LHCN-M2 (cell line): ENCODE results near the gene SRRM4. TPM values are rescaled to one million over a fixed set of nuclear protein-coding genes. Genes with fewer than 3 reads are reported as not detected.
"Not testable (repeated sequence)": the region's sequence is repeated elsewhere in the genome, so short reads cannot be mapped to it uniquely, and the experiment has no call there.

Source experiments
- DNase-seq: peaks from one replicate; pipeline ENCODE4 v3.0.0-alpha.2; 2012; ENCODE audit warnings: low read depth
- total RNA-seq: library from RNA; depleted of rRNA; stranded (reverse); fragments of >200 nt; gene quantifications from 2 replicates; pipeline ENCODE4 v1.2.3, GENCODE V29; 2014

SRRM4 gene
- total RNA-seq, 1 experiment from 2014 or later = not detected

DNA sequence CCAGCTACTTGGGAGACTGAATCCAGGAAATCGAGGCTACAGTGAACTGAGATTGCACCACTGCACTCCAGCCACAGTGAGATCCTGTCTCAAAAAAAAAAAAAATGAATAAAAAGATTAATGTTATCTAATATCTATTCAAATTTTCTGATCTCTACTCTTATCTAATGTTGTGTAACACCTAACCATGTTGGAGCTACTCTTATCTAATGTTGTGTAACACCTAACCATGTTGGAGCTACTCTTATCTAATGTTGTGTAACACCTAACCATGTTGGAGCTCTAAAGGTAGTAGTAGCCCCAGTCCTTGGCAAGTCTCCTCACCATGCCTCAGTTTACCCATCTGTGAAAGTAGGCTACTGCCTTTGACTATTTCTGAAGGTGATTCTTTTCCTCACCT, 26.9 kb downstream of the SRRM4 start:
- not testable (repeated sequence) for DNase-seq

DNA sequence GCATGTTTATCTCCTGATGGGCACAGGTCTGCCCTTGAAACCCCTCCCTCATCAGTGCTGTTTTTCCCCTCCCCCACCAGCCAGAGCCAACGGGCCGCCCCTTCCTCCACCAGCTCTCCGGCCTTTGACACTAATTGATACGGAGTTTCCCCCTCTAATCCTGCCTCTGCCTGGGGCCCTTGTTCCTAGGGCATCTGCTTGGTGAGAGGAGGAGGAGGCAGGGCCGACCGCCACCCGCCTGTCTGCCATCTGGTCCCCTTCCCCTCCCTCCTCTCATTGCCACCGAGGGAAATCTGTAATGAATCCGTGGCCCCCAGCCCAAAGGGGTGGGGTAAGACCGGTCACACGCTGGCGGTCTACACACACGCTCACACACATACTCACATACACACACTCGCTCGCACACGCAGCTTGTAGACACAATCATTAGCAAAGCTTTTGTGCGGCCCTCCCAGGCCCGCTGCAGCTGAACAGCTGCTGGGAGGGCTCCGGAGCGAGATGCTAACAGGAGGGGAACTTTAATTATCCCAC, 27.4 kb downstream of the SRRM4 start:
- no peak for DNase-seq

- DNase-seq = no peak
Observed at GRCh38 chr12:119011231-119011630, 29.9 kb downstream of the SRRM4 start.

GRCh38 chr12:119012179-119012578, 30.8 kb downstream of the SRRM4 start:
- no peak for DNase-seq

DNA sequence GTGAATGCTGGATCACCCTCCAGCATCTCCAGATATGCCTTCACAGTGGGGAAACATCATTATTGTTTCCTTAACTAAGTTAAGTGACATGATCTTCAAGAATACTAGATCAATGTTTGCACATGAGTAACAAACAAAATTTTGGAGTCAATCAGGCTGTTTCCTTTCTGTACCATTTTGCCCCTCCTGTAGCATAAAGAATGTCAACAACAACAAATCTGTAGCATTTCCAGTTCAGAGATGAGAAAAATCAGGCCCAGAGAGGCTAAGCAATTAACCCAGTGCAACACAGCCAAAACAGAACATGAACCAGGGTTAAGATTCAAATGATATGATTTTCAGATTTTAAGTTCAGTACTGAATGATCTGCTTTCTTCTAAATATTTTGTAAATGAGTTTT, 31.7 kb downstream of the SRRM4 start:
- no peak for DNase-seq

GRCh38 chr12:119014368-119014767, 33.0 kb downstream of the SRRM4 start:
- DNase-seq = no peak

- DNase-seq = no peak
Observed at GRCh38 chr12:119016715-119017114, 35.4 kb downstream of the SRRM4 start.

DNA sequence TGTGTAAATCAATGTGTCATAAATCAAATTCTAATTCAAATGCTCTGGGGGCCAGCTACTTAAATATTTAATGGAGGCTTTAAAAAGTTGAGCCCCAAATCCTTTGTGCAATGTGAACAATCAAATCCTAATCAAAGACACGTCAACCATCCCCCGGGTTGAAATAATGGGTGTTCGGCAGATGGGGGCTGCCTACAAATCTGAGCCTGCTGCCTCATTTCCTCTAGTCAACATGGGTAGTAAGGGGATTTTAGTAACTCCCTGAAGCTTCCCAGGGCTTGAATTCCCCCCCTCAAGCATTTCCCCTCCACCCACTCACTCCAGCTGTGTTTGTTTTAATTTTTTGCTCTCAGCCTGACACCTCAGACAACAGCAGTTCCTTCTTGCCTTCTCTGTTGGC, 37.8 kb downstream of the SRRM4 start:
- no peak for DNase-seq

DNA sequence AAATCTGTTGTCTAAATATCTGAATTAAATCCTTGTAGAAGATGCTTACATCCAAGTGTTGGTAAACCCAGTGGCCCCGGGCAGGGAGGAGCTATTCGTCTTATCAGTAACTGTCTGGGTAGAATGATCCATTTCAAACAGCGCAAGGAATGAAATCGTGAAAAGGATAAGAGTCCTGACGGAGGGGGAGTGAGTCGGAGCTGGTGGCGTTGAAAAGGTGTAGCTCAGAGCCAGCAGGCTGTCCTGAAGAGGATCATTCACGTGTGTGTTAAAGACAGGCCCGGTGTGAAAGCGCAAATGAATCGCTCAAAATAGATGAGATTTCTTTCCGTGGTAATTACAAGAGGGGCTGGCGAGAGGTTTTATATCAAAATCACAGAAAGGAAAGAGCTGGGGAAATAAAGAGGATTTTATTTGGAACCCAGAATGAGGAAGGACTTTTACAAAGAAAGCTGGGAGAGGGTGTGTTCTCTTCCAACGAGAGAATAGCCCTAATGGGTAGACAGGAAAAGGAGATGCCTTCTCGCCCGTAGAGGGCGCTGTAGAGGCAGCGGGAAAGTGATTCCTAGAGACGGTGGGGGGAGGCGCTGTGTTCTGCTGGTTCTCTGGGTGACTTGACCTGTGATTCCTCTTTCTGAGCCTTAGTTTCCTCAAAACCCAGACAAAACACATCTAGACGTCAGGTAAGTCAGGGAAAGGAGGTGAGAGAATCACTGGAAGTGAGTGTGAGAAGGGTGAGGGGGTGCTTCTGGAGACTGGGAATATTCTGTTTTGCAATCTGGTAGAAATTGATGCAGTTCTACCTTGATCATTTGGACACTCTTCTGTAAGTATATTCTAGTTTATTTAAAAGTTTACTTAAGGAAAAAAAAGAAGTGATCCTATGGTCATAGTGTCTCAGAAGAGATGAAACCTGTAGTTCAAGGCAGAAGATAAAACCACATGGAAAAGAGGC, 39.3 kb downstream of the SRRM4 start:
- DNase-seq = no peak

GRCh38 chr12:119024356-119024755, 43.0 kb downstream of the SRRM4 start:
- no peak for DNase-seq

DNA sequence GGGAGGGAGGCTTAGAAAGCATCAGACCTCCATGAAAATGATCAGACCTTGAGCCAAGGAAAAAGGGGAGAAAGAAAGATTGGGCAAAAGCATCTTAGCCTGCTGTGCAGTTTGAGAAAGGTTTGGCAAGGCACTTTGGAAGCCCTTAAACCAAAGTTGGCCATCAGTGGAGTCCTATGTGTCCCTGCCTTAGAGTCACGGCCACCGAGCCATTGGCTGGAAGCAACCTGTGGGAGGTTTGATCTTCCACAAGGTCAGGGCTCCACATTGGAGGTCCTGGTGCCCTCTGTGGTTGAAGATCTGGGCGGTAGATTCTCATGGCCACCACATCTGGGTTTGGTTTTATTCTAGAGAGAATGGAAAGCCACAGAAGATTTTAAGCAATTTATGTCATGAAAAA, 44.4 kb downstream of the SRRM4 start:
- DNase-seq = no peak

- DNase-seq = not testable (repeated sequence)
Observed at GRCh38 chr12:119033332-119033731, 52.0 kb downstream of the SRRM4 start.

DNA sequence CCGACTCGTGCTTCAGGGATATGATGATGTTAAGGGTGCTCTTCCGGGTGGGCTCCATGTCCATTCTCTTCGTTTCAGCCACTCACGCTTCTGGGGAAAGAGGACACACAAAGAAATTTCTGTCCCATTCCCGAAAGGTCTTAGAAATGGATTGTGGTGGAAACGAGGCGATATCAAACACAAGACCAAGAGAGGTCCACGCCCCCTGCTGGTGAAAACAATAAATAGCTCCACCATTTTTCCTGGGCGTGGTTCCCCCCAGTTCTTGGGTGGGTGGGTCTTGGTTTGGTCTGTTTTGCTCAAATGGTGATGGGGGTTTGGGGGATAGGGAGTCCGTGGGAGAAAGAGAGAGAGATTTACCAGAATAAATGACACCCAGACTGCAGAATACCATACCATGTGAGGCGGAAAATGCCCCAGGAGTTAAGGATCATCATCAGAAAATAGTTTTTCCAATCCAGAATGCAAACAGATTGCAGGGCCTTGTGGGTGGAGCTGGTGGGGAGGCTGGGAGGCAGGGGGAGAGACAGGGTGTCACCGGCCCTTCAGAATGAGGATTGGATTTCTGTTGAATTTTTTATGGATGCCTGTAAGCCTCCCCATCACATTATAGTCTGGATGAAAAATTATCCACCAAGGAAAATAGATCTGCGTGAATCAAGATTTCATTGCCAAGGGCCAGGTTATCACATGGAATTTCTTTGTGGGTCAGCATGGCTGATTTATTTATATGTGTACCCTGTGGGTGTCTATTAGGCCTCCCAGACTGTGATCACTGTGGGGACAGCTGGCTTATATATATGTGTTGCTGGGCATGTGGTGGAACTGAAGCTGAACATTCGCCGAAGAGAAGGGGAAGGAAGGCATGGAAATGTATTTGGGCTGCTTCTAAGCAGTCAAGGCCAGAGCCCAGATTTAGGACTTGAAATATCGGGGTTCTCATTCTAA, 55.8 kb downstream of the SRRM4 start:
- DNase-seq = peak; percentile 1

DNA sequence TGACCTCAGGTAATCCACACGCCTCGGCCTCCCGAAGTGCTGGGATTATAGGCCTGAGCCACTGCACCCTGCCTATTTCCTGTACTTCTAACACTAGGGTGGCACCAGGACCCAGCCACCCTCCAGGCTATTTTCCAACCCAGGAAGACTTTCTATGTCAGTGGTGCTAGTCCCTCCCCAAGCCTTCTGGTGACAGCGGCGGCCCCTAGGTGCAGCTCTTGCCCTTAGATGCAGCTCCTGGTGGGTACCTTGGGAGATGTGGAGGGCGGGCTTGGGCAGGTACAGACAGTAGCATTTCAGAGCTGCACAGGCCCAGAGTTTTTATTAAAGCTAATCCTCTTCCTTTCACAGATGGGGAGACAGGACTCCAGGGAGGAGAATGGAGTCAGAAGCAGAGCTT, 62.8 kb downstream of the SRRM4 start:
- DNase-seq = no peak

- DNase-seq = no peak
Observed at GRCh38 chr12:119047641-119048040, 66.3 kb downstream of the SRRM4 start.

DNA sequence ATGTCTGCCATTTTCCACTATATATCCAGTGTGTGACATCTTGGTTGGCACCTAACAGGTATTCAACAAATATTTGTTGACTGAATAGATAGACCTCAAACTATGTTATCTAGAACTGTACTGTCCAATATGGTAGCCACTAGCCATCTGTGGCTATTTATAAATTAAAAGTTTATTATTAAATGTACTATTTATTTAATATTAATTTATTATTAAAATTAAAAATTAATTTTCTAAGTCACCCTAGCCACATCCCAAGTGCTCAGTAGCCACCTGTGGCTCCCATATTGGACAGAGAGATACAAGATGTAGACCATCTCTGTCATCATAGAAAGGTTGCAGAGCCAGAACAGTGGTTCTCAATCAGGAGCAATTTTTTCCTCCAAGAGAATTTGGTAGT, 69.3 kb downstream of the SRRM4 start:
- DNase-seq = no peak

- no peak for DNase-seq
Observed at GRCh38 chr12:119051474-119051873, 70.1 kb downstream of the SRRM4 start.

DNA sequence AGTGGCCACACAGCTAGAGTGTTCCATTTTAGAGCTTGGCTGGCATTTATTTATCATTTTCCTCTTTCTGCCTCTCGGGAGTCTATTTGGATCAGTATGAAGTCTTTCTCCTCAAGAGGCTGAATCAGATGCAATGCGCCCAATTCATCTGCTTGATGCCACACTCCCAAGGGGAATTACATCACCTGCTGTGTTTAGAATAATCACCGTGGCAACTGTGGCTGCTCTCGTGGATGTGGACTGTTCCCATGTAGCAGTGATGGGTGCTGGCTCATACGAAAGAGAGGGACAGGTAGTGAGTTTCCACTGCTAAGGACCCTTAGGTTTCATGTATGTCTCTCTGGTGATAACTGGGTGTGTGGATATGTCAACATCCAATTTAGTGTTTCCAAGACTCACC, 70.7 kb downstream of the SRRM4 start:
- no peak for DNase-seq

DNA sequence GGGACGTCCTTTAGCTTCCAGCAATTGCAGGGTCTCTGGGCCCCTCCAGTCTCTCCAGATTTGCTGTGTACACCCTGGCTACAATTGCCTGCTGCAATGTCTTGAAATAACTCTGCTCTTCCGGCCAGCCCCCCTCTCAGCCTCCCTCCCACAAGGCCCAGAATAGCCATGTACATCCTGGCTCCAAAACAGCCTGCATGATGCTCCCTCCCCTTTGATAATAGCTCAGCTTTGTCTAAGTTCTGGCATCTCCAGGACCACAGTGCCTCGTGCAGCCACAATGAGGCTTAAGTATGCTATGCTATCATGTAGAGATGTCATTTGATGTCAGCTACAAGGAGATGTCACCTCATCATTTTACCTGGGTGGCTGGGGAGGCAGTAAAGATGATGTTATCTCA, 74.6 kb downstream of the SRRM4 start:
- no peak for DNase-seq

- DNase-seq = peak; percentile 6
Observed at GRCh38 chr12:119060847-119061796, 79.8 kb downstream of the SRRM4 start.
